PC-9 (cell line): ENCODE data around the gene FH. TPM values are rescaled to one million over a fixed set of nuclear protein-coding genes. Genes with fewer than 3 reads are reported as not detected.

ENCODE experiments used
- BruUV-seq: library from RNA; stranded (reverse); fragments of 400-500 nt; replicated peaks from 2 replicates; lab custom pipeline; 2021; lab: Mats Ljungman, UMichigan
- CTCF ChIA-PET: fragments of 300-600 bp; sonication (Branson Sonifier 250); formaldehyde crosslinking; loops from one replicate; lab custom pipeline; 2022; ENCODE audit warnings: antibody characterized with exemption; lab: Charles Lee
- POLR2A ChIA-PET: fragments of 300-600 bp; sonication (Branson Sonifier 250); formaldehyde crosslinking; loops from one replicate; lab custom pipeline; 2022; ENCODE audit warnings: antibody characterized with exemption; ENCODE audit not compliant: unreplicated experiment; lab: Charles Lee
- DNase-seq, 2 experiments: peaks; one replicate each; pipeline versions ENCODE4 v3.0.0 to v3.0.0-alpha.2; 2015 to 2022; ENCODE audit warnings: mixed read lengths in 1 of 2
- H2AFZ ChIP-seq: fragments of 200-600 bp; sonication (generic); 2 replicates; pipeline ENCODE4 v1.8.1; 2017; ENCODE audit warnings: antibody characterized with exemption
- H3F3A ChIP-seq: fragments of 200-600 bp; sonication (generic); 2 replicates; pipeline ENCODE4 v1.8.1; 2017; ENCODE audit warnings: antibody characterized with exemption, mild to moderate bottlenecking, low read depth; ENCODE audit not compliant: insufficient read depth
- H3K27ac ChIP-seq: fragments of 200-600 bp; sonication (generic); 2 replicates; pipeline ENCODE4 v1.6.1; 2016; ENCODE audit warnings: mixed run types
- H3K27me3 ChIP-seq: fragments of 200-600 bp; sonication (generic); 2 replicates; pipeline ENCODE4 v1.6.1; 2016; ENCODE audit warnings: low read depth, mixed run types; ENCODE audit not compliant: insufficient read depth
- H3K36me3 ChIP-seq: fragments of 200-600 bp; sonication (generic); 2 replicates; pipeline ENCODE4 v1.6.1; 2016; ENCODE audit warnings: low read depth, mixed run types
- H3K4me1 ChIP-seq: fragments of 200-600 bp; sonication (generic); replicated peaks from 2 replicates; pipeline ENCODE4 v1.6.1; 2016; ENCODE audit warnings: mixed run types; ENCODE audit not compliant: insufficient read depth
- H3K4me2 ChIP-seq: fragments of 200-600 bp; sonication (generic); 2 replicates; pipeline ENCODE4 v1.6.1; 2017; ENCODE audit warnings: mixed run types
- H3K4me3 ChIP-seq: fragments of 200-600 bp; sonication (generic); 2 replicates; pipeline ENCODE4 v1.6.1; 2016; ENCODE audit warnings: mixed run types
- H3K79me2 ChIP-seq: fragments of 200-600 bp; sonication (generic); 2 replicates; pipeline ENCODE4 v1.6.1; 2017; ENCODE audit warnings: low read depth, mixed run types
- H3K9me2 ChIP-seq: fragments of 200-600 bp; sonication (generic); 2 replicates; pipeline ENCODE4 v1.8.1; 2017; ENCODE audit warnings: mild to moderate bottlenecking; ENCODE audit not compliant: insufficient read depth
- H3K9me3 ChIP-seq: fragments of 200-600 bp; sonication (generic); 2 replicates; pipeline ENCODE4 v1.8.1; 2016; ENCODE audit warnings: low read depth; ENCODE audit not compliant: insufficient read depth
- H4K20me1 ChIP-seq: fragments of 200-600 bp; sonication (generic); 2 replicates; pipeline ENCODE4 v1.8.1; 2017; ENCODE audit not compliant: insufficient read depth
- CTCF ChIP-seq: fragments of 200-600 bp; sonication (generic); conservative IDR thresholded peaks from 2 replicates; pipeline ENCODE4 v1.6.1; 2017; ENCODE audit warnings: mixed run types, antibody characterized with exemption, mild to moderate bottlenecking, moderate library complexity
- EZH2 ChIP-seq: fragments of 200-600 bp; sonication (generic); IDR thresholded peaks from 2 replicates; pipeline ENCODE4 v1.8.0; 2017; ENCODE audit warnings: antibody characterized with exemption, low read depth
- intact Hi-C: fragments of 100-400 bp; cut with micrococcal nuclease; formaldehyde crosslinking; loops from one replicate; pipeline ENCODE4 v1.10.0; 2022; ENCODE audit not compliant: unreplicated experiment
- total RNA-seq: library from RNA; stranded (reverse); gene quantifications from 2 replicates; pipeline ENCODE4 v1.2.3, GENCODE V29; 2021

The FH gene
- total RNA-seq, 1 experiment from 2014 or later = 88.3 TPM

GRCh38 chr1:241457421-241457820, 62.1 kb downstream of the FH start:
- TF ChIP-seq CTCF (no peak), EZH2 (no peak)
- BruUV-seq = no TSS peak
- no peaks in the 10 kb centered on the region for H3K79me2 ChIP-seq
- H2AFZ ChIP-seq = no peak overlapping the region
- H3F3A ChIP-seq = no peaks in the 10 kb centered on the region
- H3K9me2 ChIP-seq = no peaks in the 10 kb centered on the region
- no peak for DNase-seq
- CTCF ChIA-PET = no interaction called here
- no peak overlapping the region for H3K4me2 ChIP-seq
- H3K27me3 ChIP-seq = no peaks in the 10 kb centered on the region
- H3K4me3 ChIP-seq = no peak overlapping the region
- no peak overlapping the region for H3K27ac ChIP-seq
- POLR2A ChIA-PET = no interaction called here
- no peaks in the 10 kb centered on the region for H3K36me3 ChIP-seq
- H3K9me3 ChIP-seq = no peaks in the 10 kb centered on the region
- H4K20me1 ChIP-seq = no peaks in the 10 kb centered on the region
- no peaks in the 10 kb centered on the region for H3K4me1 ChIP-seq
- intact Hi-C loops = no loop called here

GRCh38 chr1:241456743-241457142, 62.8 kb downstream of the FH start:
- no peaks in the 10 kb centered on the region for H3K36me3 ChIP-seq
- H4K20me1 ChIP-seq = no peaks in the 10 kb centered on the region
- no peak overlapping the region for H2AFZ ChIP-seq
- intact Hi-C loops = no loop called here
- BruUV-seq = no TSS peak
- no peaks in the 10 kb centered on the region for H3K79me2 ChIP-seq
- TF ChIP-seq CTCF (no peak), EZH2 (no peak)
- no peak for DNase-seq
- CTCF ChIA-PET = no interaction called here
- POLR2A ChIA-PET = no interaction called here
- H3K4me3 ChIP-seq = no peak overlapping the region
- H3K9me3 ChIP-seq = no peaks in the 10 kb centered on the region
- no peak overlapping the region for H3K4me2 ChIP-seq
- no peaks in the 10 kb centered on the region for H3F3A ChIP-seq
- H3K9me2 ChIP-seq = no peaks in the 10 kb centered on the region
- H3K27me3 ChIP-seq = no peaks in the 10 kb centered on the region
- H3K4me1 ChIP-seq = no peaks in the 10 kb centered on the region
- no peak overlapping the region for H3K27ac ChIP-seq

GRCh38 chr1:241453732-241454131, 65.8 kb downstream of the FH start:
- POLR2A ChIA-PET = no interaction called here

More at GRCh38 chr1:241453732-241454131, 65.8 kb downstream of the FH start:
- BruUV-seq = no TSS peak
- Histone ChIP-seq H3K4me3 (no peak overlapping the region), H3K4me2 (no peak overlapping the region), H3F3A (no peaks in the 10 kb centered on the region), H4K20me1 (no peaks in the 10 kb centered on the region), H3K4me1 (no peaks in the 10 kb centered on the region), H2AFZ (no peak overlapping the region), H3K36me3 (no peaks in the 10 kb centered on the region), H3K9me2 (no peaks in the 10 kb centered on the region), H3K79me2 (no peaks in the 10 kb centered on the region), H3K27ac (no peak overlapping the region), H3K9me3 (no peaks in the 10 kb centered on the region; the same call in 1 of the 2 replicates), H3K27me3 (no peaks in the 10 kb centered on the region)
- TF ChIP-seq CTCF = no peak
- TF ChIP-seq EZH2 = no peak
- intact Hi-C loops = no loop called here
- DNase-seq = no peak
- CTCF ChIA-PET = no interaction called here
